Left lobe of liver (tissue), 2 donors: Measurements from ENCODE around the gene MCFD2. TPM values are rescaled to one million over a fixed set of nuclear protein-coding genes. Genes with fewer than 3 reads are reported as not detected.

Experiments
- ATAC-seq: fragments of 200-7000 bp; cut with Tn5 transposase; one replicate; pipeline ENCODE4 v1.9.1; 2020; ENCODE audit warnings: mild to moderate bottlenecking, moderate library complexity
- DNase-seq: peaks from one replicate; pipeline ENCODE4 v3.0.0-alpha.2; 2020; ENCODE audit warnings: low spot score
- total RNA-seq: library from RNA; stranded (reverse); gene quantifications from one replicate; pipeline ENCODE4 v1.2.1, GENCODE V29; 2021
- donor health status: DM: no; HTN: no; CAD: no; lungs with moderate emphysema.
- donor health status: DM: no; HTN: yes; CAD: no.

Gene MCFD2
- total RNA-seq, 1 donor from 2014 or later, result 161 TPM

DNA sequence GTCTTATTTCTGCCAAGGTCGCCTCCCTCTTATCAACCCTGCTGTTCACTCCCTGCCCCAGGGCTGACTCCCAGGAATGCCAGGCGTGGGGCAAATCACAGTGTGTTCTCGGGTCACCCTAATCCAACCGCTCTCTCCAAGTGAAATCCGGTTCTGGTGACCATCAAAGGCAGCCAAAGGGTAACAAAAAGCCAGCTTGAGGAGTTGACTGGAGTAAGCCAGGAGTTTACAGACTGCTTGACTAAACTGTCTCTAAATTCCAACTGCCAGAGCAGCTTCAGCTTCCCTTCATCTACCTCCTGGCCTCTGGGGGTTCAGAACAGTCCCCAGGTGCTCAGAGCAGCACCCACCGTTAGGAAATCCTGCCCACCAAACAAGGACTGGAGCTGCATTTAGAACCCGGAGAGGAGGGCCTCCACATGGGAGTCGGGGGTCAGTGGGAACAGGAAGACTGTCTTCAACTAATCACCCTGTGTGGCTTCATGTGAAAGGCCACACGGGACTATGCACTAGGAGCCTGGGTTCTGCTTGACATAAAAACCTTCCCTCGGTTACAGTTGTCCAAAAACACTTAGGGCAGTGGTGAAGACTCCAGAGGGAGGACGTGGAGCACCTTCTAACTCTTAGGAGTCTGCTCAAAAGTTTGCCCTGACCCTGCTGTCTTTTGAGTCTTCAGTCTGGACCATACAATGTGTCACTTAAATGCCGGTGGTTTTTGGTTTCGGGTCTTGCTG lies 24.2 kb upstream of the MCFD2 start:
- DNase-seq (peak; percentile 51), ATAC-seq (no peak)

DNA sequence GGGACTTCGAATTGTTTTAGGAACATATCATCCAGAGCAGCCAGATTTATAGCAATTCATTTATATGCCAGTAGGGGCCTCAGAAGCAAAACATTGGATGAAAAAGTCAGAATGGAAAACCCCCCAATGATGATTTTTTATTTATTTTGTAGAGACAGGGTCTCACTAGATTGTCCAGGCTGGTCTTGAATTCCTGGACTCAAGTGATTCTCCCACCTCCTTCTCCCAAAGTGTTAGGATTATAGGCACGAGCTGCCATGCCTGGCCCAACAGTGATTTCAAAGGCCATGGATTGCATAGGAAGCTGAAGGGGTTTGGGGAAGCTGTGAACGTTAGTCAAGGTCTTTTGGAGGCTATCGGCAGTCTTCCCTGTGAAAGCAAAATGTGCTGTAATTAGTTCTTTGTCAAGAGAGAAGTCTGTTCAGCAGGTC lies 21.9 kb upstream of the MCFD2 start:
- ATAC-seq, result no peak
- DNase-seq, result no peak

DNA sequence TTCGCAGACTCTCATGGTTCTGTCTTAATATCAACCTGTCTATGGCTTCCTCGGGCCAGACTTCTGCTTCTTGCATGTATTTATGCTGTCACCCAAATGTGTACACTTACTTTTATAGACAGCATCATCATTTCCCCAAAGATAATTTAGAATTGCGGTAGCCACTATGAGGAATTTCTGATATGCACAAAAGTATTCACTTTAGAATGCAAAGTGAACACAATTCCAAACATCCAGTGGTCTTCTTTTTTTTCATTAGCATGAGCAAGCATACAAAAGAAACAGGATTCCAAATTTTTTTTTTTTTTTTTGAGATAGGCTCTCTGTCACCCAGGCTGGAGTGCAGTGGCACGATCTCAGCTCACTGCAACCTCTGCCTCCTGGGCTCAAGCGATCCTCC lies 21.0 kb upstream of the MCFD2 start:
- DNase-seq (no peak), ATAC-seq (no peak)

DNA sequence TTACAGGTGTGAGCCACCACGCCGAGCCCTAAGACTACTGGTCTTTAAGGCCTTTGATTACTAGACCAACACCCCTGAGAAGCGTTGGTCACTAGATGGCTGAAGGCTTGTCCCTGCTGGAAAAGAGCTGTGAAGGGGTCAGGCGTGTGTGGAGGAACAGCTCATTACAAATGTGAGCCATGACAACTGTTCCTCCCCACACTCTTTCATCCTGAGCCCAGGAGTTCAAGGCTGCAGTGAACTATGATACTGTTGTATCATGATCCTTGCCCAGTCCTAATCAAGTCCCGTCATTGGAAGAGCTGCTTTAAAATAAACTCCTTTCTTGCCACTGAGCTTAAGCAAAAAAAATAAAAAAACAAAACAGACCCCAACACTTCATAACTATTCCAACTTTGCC lies 19.5 kb upstream of the MCFD2 start:
- DNase-seq (no peak), ATAC-seq (no peak)

DNA sequence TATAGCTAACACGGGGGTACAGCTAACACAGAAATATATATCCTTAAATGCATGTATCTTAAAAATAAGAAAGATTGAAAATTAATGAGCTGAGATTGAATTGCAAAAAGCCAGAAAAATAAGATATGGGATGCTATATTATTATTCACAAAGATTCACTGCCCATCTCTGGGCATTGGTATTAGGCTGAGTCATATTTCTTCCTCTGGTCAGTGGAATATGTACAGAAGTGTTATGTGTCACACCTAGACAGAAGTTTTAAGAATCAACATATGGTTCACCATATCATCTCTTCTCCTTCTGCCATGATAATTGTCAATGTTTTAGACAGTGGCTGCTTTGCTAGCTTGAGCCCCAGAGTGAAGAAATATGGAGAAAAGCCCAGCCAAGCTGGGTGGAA lies 14.0 kb upstream of the MCFD2 start:
- ATAC-seq (no peak), DNase-seq (no peak)

DNA sequence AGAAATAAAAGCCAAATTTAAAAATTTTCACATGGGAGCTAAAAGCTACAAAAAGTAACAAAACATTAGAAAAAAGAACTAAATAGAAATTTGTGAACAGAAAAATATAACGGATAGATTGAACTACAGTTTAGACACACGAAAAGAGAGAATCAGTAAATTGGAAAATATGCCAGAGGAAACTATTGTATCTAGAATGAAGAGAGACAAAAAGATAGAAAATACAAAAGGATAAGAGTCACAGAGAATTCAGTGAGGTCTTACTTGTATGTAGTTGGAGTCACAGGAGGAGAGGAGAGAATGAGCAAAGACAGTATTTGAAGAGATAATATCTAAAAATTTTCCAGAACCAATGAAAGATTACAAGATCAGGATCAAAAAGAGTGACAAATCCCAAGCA lies 11.3 kb upstream of the MCFD2 start:
- no peak for ATAC-seq
- no peak for DNase-seq

DNA sequence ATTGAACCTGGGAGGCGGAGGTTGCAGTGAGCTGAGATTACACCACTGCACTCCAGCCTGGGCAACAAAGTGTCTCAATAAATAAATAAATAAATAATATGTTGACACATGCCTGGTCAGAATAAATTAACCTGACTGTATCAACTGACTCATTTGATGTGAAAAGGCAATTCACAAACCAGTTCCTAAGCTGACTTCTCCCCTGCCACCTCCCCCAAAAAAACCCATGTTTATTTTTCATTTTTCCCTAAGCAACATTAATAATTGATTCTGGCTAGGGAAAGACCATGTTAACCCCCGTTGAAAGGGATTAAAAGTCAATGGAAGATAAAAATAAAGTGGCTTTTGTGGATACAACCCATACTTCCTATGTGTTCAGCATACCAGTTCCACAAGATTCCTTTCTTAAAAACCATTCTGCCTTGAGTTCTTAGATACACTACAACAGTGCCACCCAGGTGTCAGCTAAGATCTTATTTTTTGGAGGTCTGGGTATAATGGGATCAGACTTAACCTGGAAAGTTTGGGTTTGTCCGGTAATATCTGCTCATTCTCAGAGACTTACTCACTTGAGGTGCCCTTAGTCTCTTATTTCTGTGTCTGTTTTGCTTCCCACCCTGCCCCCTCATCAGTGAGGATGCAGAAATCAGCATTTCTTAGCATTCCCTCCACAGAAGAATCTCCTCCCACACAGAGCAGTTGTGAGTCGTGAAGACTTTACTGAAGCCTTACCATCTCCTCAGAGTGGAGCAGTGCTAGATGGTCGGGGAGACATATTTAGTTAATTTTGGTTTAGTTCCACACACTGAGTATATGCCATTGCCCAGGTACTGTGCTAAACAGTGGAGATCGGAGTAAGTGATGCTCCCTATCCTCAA lies 10.1 kb upstream of the MCFD2 start:
- DNase-seq (no peak), ATAC-seq (no peak)

DNA sequence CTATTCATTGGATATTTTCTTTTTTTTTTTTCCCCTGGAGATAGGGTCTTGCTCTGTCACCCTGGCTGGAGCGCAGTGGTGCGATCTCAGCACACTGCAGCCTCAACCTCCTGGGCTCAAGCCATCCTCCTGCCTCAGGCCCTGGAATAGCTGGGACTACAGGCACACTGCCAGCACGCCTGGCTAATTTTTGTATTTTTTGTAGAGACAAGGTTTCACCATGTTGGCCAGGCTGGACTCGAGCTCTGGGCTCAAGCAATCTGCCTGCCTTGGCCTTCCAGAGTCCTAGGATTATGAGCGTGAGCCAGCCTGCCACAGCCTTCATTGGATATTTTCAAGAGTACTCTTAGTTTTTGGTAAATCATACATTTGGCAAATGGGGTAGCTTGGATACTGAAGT lies 9.0 kb upstream of the MCFD2 start:
- no peak for DNase-seq
- no peak for ATAC-seq

- ATAC-seq (no peak), DNase-seq (no peak)
Measured at GRCh38 chr2:46924038-46924437, 8.4 kb upstream of the MCFD2 start.

GRCh38 chr2:46923041-46923528 lies 7.5 kb upstream of the MCFD2 start:
- ATAC-seq, result no peak
- DNase-seq, result no peak

DNA sequence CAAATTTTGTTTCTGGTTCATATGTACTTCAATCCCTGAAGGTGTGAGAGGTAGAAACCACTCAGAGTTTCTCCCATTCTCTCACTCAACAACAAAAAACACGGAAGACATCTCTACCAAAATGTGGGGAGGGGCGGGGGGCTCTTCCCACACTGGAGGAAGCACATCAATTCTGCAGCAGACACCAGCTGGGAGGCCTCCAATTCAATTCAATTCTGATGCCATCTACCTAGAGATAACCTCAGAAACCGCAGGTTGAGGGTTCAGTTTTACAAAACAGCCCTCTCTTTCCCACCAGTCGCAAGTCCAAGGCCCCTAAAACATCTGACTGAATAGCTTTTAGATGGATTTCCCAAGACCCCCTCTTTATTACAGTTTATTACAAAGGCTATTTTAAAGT lies 7.0 kb upstream of the MCFD2 start:
- no peak for ATAC-seq
- DNase-seq, result no peak

- ATAC-seq (no peak), DNase-seq (no peak)
Measured at GRCh38 chr2:46921676-46922448, 6.3 kb upstream of the MCFD2 start.

GRCh38 chr2:46917628-46918027 lies 2.0 kb upstream of the MCFD2 start:
- ATAC-seq, result no peak
- no peak for DNase-seq

DNA sequence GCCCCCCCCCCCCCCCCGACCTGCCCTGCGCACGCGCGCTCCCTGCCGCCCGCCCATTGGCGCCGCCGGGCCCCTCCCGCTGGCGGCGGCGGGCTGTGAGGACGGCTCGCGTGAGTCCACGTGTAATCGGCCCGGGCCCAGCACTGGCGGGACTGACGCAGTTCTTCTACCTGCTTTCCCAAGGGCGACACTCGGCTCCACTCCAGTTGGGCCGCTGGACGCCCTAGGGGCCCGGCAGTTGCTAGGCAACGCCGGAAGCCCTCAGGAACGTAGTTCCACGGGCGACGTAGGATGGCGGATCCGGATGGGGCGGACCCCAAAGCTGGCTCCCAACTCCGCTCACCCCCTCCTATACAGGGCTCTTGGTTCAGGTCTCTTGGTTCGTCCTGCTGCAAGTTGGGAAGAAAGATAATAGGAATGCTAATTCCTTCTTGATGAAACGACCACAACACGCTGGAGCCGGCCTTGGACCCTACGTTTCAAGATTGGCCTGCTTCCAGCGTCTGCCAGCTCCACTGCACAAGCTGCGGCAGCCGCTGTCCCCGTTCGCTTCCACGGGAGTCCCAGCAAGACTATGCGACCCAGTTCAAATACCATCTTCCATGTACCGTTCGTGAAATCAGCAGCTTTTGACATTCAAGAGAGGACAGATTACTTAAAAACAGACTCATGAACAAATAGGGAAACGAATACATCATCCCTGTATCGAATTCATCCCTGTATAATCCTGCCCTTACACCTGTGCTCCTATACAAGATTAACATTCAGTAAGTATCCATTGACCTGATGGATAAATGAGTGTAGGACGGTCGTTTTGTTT lies 415 bp upstream of the MCFD2 start:
- peak; percentile 86 for ATAC-seq
- DNase-seq, result peak; percentile 99

- no peak for ATAC-seq
- no peak for DNase-seq
Measured at GRCh38 chr2:46914578-46915230, 902 bp downstream of the MCFD2 start.

DNA sequence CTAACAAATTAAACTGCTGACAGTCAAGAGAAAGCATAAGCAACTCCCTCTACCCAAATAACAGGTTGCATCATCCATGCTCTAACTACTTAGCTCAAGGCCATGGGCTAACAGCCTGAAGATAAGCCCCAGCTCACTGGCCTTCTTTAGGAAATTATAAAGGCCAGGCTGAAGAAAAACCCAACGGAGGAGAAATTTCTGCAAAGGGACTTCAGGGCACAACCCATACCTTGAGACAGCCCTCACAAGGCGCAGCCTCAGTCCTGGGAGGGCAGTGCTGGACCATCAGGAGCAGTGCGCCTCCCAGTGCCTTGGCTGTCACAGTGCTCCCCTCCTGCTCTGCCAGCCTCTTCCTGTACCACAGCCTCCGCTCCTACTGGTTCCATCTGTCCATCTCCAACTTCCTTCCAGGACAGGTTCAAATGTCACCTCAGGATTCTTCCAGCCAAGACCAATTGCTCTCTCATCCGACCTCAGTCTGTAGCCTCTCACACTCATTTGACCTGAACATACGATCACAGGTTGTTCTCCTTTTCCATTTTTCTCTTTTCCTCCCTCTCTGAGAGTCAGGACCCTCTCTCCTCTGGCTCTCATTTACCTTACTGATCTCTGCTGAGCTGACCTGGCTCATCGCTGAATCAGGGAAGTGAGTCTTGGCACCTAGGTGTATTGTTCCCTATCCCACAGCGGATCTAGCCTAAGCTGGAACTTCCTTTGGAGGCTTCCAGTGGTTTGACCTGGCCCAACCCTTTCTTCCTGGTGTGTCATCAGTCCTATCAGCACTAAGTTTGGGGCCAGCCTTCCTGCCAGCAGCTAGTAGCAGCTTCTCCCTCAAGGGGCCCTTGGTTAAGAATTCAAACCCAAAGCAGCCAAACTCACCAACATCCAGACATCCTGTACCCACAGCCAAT lies 1.9 kb downstream of the MCFD2 start:
- peak; percentile 22 for ATAC-seq
- no peak for DNase-seq

GRCh38 chr2:46909771-46910419 lies 5.7 kb downstream of the MCFD2 start:
- no peak for DNase-seq
- ATAC-seq, result peak; percentile 29

GRCh38 chr2:46909150-46909549 lies 6.5 kb downstream of the MCFD2 start:
- DNase-seq, result no peak
- ATAC-seq, result no peak
